GM21529 (cell line): ENCODE data around the gene PCDHGA5.
"Not testable (repeated sequence)": the region's sequence is repeated elsewhere in the genome, so short reads cannot be mapped to it uniquely, and the experiment has no call there.

Experiments used
- ATAC-seq: cut with Tn5 transposase; IDR thresholded peaks from one replicate; pipeline ENCODE4 v1.9.1; 2021; ENCODE audit not compliant: unreplicated experiment

The PCDHGA5 gene

GRCh38 chr5:141412854-141413539 is 49.0 kb downstream of the PCDHGA5 start, which contains the start of gene PCDHGA10:
PCDHGA10 (plus strand) TSS chr5:141412987; CDS start chr5:141413176, 189 bp downstream.
- peak; percentile 68 for ATAC-seq

- ATAC-seq = no peak
These were observed 49.6 kb downstream of the PCDHGA5 start for GRCh38 chr5:141413540-141414069.

- ATAC-seq = not testable (repeated sequence)
These were observed 50.7 kb downstream of the PCDHGA5 start for GRCh38 chr5:141414548-141415274.

- ATAC-seq = not testable (repeated sequence)
These were observed 51.3 kb downstream of the PCDHGA5 start for GRCh38 chr5:141415275-141415618.
